ENCODE results near the gene GOLGA6L10.

GRCh38 chr15:82298032-82298431 lies 51.2 kb downstream of the GOLGA6L10 start:
- TF ChIP-seq EZH2 (IDR thresholded peaks at IDR 0.05; ENCODE audit: borderline replicate concordance, low read depth, low read length, severe bottlenecking): no peak
- TF ChIP-seq CTCF (IDR thresholded peaks at IDR 0.05; ENCODE audit: borderline replicate concordance, extremely low read depth, low read length, poor library complexity, severe bottlenecking): no peak

Data from DND-41 (cell line).